ENCODE results near the gene ABCG1.

The ABCG1 gene

DNA sequence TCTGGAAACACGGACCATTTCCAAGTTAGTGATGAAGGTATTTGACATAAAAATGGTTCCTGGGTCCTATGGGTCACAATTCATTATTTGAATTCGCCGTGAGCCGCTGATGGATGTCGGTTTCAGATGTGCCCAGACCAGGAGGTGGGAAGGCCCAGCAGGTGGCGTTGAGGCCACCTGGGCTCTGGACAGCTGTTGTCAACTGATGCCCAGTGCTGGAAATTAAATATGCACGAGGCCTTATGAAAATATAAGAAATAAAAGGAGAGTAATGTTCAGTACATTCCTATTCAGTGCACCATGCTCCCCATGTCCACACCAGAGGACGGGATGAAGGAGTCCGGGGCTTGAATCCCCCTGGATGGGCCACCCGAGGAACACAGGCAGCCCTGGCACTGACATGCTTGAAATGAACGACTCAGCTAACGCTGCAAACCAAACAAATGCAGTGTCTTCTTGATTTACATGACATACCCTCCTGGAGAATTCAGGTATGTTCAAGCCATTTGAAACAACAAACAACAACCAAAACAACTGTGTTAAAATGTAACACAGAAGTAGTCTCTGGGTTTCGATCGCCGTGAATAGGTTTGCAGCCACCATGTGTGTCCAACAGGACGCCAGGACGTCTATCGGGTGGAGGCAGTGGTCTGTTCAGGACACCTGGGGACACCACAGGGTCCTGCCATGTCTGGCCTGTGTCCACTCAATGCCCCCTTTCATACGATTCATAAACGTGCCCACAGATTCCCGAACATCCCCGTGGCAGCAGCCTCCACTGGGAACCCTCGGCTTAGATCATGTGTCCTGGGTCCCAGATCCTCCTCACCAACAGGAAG is 90.2 kb downstream of the ABCG1 start:
- H3K4me3 ChIP-seq (ENCODE audit: low read depth, low read length), result no peak overlapping the region
- no peak for TF ChIP-seq CTCF (IDR thresholded peaks at IDR 0.05; ENCODE audit: low read depth, low read length)

DNA sequence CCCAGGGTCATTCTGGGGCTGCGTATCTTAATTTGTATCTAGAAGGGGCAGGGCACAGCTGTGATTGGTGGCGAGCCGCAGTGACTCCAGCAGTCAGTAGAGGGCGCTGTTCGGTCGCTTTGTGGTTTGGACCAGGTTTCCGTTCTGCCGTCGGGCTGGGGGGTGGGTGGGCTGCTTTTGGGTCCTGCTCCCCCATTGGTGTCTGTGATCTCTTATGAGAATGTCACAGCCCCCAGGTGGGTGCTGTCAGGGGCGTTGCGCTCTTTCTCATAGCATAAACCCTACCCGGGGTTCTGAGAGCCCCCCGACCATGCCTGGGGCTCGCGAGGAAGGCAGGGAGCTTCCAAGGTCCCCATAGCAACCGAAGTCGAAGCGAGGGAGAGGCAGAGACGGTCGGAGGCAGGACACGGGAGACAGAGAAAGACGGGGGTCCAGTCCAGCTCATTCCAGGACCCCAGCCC is 90.8 kb downstream of the ABCG1 start:
- no peak overlapping the region for H3K4me3 ChIP-seq (ENCODE audit: low read depth, low read length)

DNA sequence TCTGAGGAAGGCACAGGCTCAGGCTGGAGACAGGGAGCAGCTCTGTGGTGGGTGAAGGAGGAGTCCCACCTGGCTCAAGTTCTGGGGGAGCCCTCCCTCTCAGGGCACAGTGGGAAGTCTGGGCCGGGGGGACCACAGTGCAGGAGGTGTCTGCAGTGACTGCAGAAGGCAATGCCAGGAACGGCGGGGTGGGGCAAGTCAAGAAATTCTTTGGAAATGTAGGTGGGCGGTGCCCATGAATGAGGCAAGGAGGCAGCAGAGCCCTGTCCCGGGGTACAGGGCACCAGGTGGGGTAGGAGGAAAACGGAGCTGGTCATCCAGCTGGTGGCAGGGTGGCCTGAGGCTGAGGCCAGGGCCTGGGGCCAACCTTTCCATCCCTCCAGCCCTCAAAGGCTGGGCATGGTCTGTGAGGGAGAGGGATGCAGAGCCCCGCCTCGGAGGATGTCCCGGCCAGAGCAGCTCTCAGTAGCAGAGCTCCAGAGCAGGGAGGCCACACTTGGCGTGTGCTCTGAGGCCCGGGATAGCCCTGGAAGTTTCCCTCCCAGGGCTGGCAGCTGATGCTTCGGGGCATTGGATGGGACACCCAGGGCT is 91.6 kb downstream of the ABCG1 start:
- no peak for TF ChIP-seq CTCF (IDR thresholded peaks at IDR 0.05; ENCODE audit: low read depth, low read length)
- H3K4me3 ChIP-seq (ENCODE audit: low read depth, low read length), result no peak overlapping the region

More for the DNA sequence above, 90.8 kb downstream of the ABCG1 start:
- peak; percentile 43 for TF ChIP-seq CTCF (IDR thresholded peaks at IDR 0.05; ENCODE audit: low read depth, low read length)

GRCh38 chr21:42311160-42311559 is 92.2 kb downstream of the ABCG1 start:
- no peak overlapping the region for H3K4me3 ChIP-seq (ENCODE audit: low read depth, low read length)
- TF ChIP-seq CTCF (IDR thresholded peaks at IDR 0.05; ENCODE audit: low read depth, low read length), result no peak

GRCh38 chr21:42311816-42312625 is 93.1 kb downstream of the ABCG1 start:
- no peak for TF ChIP-seq CTCF (IDR thresholded peaks at IDR 0.05; ENCODE audit: low read depth, low read length)
- no peak overlapping the region for H3K4me3 ChIP-seq (ENCODE audit: low read depth, low read length)

GRCh38 chr21:42312626-42313104 is 93.7 kb downstream of the ABCG1 start:
- no peak for TF ChIP-seq CTCF (IDR thresholded peaks at IDR 0.05; ENCODE audit: low read depth, low read length)
- no peak overlapping the region for H3K4me3 ChIP-seq (ENCODE audit: low read depth, low read length)
